ENCODE data around the gene DOCK3. TPM values are rescaled to one million over a fixed set of nuclear protein-coding genes. Genes with fewer than 3 reads are reported as not detected.
"Not testable (repeated sequence)": the region's sequence is repeated elsewhere in the genome, so short reads cannot be mapped to it uniquely, and the experiment has no call there.

Gene DOCK3
- total RNA-seq, 5 donors from 2014 or later (not counting 1 experiment from before 2014, with no cell fraction given), result 2.0 to 3.2 (median 2.6) TPM

- peaks cover 10% of the 10 kb centered on the region for H3K36me3 Mint-ChIP-seq
- H3K27me3 ChIP-seq (replicated peaks in 1 of 2; ENCODE audit: control insufficient read depth in 2 of 2, extremely low read depth in 1 of 2, insufficient read depth in 2 of 2, low read length in 1 of 2); H3K36me3 ChIP-seq (ENCODE audit: control insufficient read depth in 2 of 2, extremely low read depth in 1 of 2, insufficient read depth in 1 of 2, low read length in 1 of 2); DNase-seq; H3K9me3 ChIP-seq; POLR2A ChIA-PET; H3K27me3 Mint-ChIP-seq; H3K4me1 ChIP-seq (ENCODE audit: control insufficient read depth in 1 of 2, extremely low read depth in 1 of 2, insufficient read depth in 2 of 2, low read length in 2 of 2); H3K27ac Mint-ChIP-seq; ATAC-seq (replicated peaks in 1 of 4); H3K4me1 Mint-ChIP-seq; H3K27ac ChIP-seq (ENCODE audit: low read length); H3K4me3 Mint-ChIP-seq; H3K4me3 ChIP-seq (ENCODE audit: control insufficient read depth in 1 of 2, extremely low read depth in 1 of 2, low read length in 1 of 2): not testable (repeated sequence)
- peaks cover 4 to 13% (median 9%) of the 10 kb centered on the region in 3 donors for H3K9me3 Mint-ChIP-seq
- WGBS (ENCODE audit: insufficient coverage), result 85% methylated on average over 2 of the region's 6 CpGs
- CTCF ChIA-PET, result interaction anchor here in 1 of 2 donors (0.6 kb wide), 1 partner anchor 13 kb away, joined by 10 read pairs; no protein-coding TSS in a partner anchor
Observed at GRCh38 chr3:51092141-51092540, 417.4 kb downstream of the DOCK3 start.

GRCh38 chr3:51094838-51095237 is 420.1 kb downstream of the DOCK3 start:
- H3K4me3 ChIP-seq (ENCODE audit: control insufficient read depth in 1 of 2, extremely low read depth in 1 of 2, low read length in 1 of 2); POLR2A ChIA-PET; DNase-seq; H3K27ac Mint-ChIP-seq; H3K9me3 ChIP-seq; H3K4me1 ChIP-seq (ENCODE audit: control insufficient read depth in 1 of 2, extremely low read depth in 1 of 2, insufficient read depth in 2 of 2, low read length in 2 of 2); H3K27ac ChIP-seq (ENCODE audit: low read length); ATAC-seq (replicated peaks in 1 of 4); H3K4me3 Mint-ChIP-seq; H3K36me3 ChIP-seq (ENCODE audit: control insufficient read depth in 2 of 2, extremely low read depth in 1 of 2, insufficient read depth in 1 of 2, low read length in 1 of 2); H3K27me3 Mint-ChIP-seq; CTCF ChIA-PET: not testable (repeated sequence)
- WGBS (ENCODE audit: insufficient coverage), result 63% methylated on average over 1 of the region's 1 CpG
- peaks cover 0 to 10% of the 10 kb centered on the region in 2 experiments for H3K27me3 ChIP-seq (replicated peaks in 1 of 2; ENCODE audit: control insufficient read depth in 2 of 2, extremely low read depth in 1 of 2, insufficient read depth in 2 of 2, low read length in 1 of 2)
- peaks cover 10 to 12% (median 10%) of the 10 kb centered on the region in 3 donors for H3K4me1 Mint-ChIP-seq
- H3K36me3 Mint-ChIP-seq, result peaks cover 10% of the 10 kb centered on the region
- H3K9me3 Mint-ChIP-seq, result peaks cover 3 to 13% (median 7%) of the 10 kb centered on the region in 3 donors

GRCh38 chr3:51099794-51100535 is 425.2 kb downstream of the DOCK3 start:
- no peaks in the 10 kb centered on the region for H3K9me3 ChIP-seq
- WGBS (ENCODE audit: insufficient coverage), result no CpG with 5 or more reads among the region's 3 CpGs
- Mint-ChIP-seq H3K4me1 (peaks cover 14 to 19% (median 14%) of the 10 kb centered on the region in 3 donors), H3K27me3 (peaks cover 0 to 5% of the 10 kb centered on the region in 2 donors), H3K36me3 (peaks cover 6% of the 10 kb centered on the region), H3K4me3 (no peak overlapping the region), H3K27ac (no peak overlapping the region), H3K9me3 (peaks cover 3 to 9% (median 7%) of the 10 kb centered on the region in 3 donors)
- DNase-seq (peak in 2 of 35 experiments; percentile 14 to 28), ATAC-seq (replicated peaks in 1 of 4) (no peak)
- CTCF ChIA-PET, result interaction anchor here (0.6 to 1.2 kb wide), 3 partner anchors 9 to 129 kb away, joined by 3 to 4 read pairs (median 3); no protein-coding TSS in a partner anchor
- POLR2A ChIA-PET, result interaction anchor here in 1 of 2 donors (0.6 kb wide), 1 partner anchor 53 kb away, joined by 3 read pairs; no protein-coding TSS in a partner anchor
- no peaks in the 10 kb centered on the region for H3K36me3 ChIP-seq (ENCODE audit: control insufficient read depth in 2 of 2, extremely low read depth in 1 of 2, insufficient read depth in 1 of 2, low read length in 1 of 2)
- no peak overlapping the region for H3K27ac ChIP-seq (ENCODE audit: low read length)
- no peak overlapping the region for H3K4me3 ChIP-seq (ENCODE audit: control insufficient read depth in 1 of 2, extremely low read depth in 1 of 2, low read length in 1 of 2)
- H3K4me1 ChIP-seq (ENCODE audit: control insufficient read depth in 1 of 2, extremely low read depth in 1 of 2, insufficient read depth in 2 of 2, low read length in 2 of 2), result no peaks in the 10 kb centered on the region
- H3K27me3 ChIP-seq (replicated peaks in 1 of 2; ENCODE audit: control insufficient read depth in 2 of 2, extremely low read depth in 1 of 2, insufficient read depth in 2 of 2, low read length in 1 of 2), result peaks cover 0 to 5% of the 10 kb centered on the region in 2 experiments

- Mint-ChIP-seq H3K4me3 (no peak overlapping the region), H3K4me1 (peaks cover 14 to 19% (median 14%) of the 10 kb centered on the region in 3 donors), H3K9me3 (peaks cover 3 to 7% (median 7%) of the 10 kb centered on the region in 3 donors), H3K27me3 (peaks cover under 1 to 6% of the 10 kb centered on the region in 2 donors), H3K36me3 (peaks cover 6% of the 10 kb centered on the region), H3K27ac (no peak overlapping the region)
- Histone ChIP-seq H3K4me3 (ENCODE audit: control insufficient read depth in 1 of 2, extremely low read depth in 1 of 2, low read length in 1 of 2) (no peak overlapping the region), H3K9me3 (no peaks in the 10 kb centered on the region), H3K36me3 (ENCODE audit: control insufficient read depth in 2 of 2, extremely low read depth in 1 of 2, insufficient read depth in 1 of 2, low read length in 1 of 2) (no peaks in the 10 kb centered on the region), H3K27me3 (replicated peaks in 1 of 2; ENCODE audit: control insufficient read depth in 2 of 2, extremely low read depth in 1 of 2, insufficient read depth in 2 of 2, low read length in 1 of 2) (peaks cover 0 to 5% of the 10 kb centered on the region in 2 experiments), H3K27ac (ENCODE audit: low read length) (no peak overlapping the region), H3K4me1 (ENCODE audit: control insufficient read depth in 1 of 2, extremely low read depth in 1 of 2, insufficient read depth in 2 of 2, low read length in 2 of 2) (no peaks in the 10 kb centered on the region)
- ATAC-seq (replicated peaks in 1 of 4) (no peak), DNase-seq (no peak)
- ChIA-PET POLR2A (interaction anchor here in 1 of 2 donors (0.6 kb wide), 1 partner anchor 53 kb away, joined by 3 read pairs; no protein-coding TSS in a partner anchor), CTCF (interaction anchor here (0.6 to 1.2 kb wide), 3 partner anchors 9 to 129 kb away, joined by 3 to 4 read pairs (median 3); no protein-coding TSS in a partner anchor)
- WGBS (ENCODE audit: insufficient coverage), result no CpG with 5 or more reads among the region's 1 CpG
Observed at GRCh38 chr3:51100536-51100851, 425.8 kb downstream of the DOCK3 start.

GRCh38 chr3:51102396-51102795 is 427.7 kb downstream of the DOCK3 start:
- H3K36me3 ChIP-seq (ENCODE audit: control insufficient read depth in 2 of 2, extremely low read depth in 1 of 2, insufficient read depth in 1 of 2, low read length in 1 of 2), result no peaks in the 10 kb centered on the region
- Mint-ChIP-seq H3K27me3 (peaks cover 2 to 8% of the 10 kb centered on the region in 2 donors), H3K9me3 (peaks cover 3 to 7% (median 7%) of the 10 kb centered on the region in 3 donors), H3K4me3 (no peak overlapping the region), H3K4me1 (peaks cover 14 to 19% (median 14%) of the 10 kb centered on the region in 3 donors), H3K36me3 (peaks cover 11% of the 10 kb centered on the region), H3K27ac (no peak overlapping the region)
- CTCF ChIA-PET, result no interaction called here
- POLR2A ChIA-PET, result no interaction called here
- H3K27ac ChIP-seq (ENCODE audit: low read length), result no peak overlapping the region
- H3K4me1 ChIP-seq (ENCODE audit: control insufficient read depth in 1 of 2, extremely low read depth in 1 of 2, insufficient read depth in 2 of 2, low read length in 2 of 2), result no peaks in the 10 kb centered on the region
- H3K27me3 ChIP-seq (replicated peaks in 1 of 2; ENCODE audit: control insufficient read depth in 2 of 2, extremely low read depth in 1 of 2, insufficient read depth in 2 of 2, low read length in 1 of 2), result peaks cover 0 to 12% of the 10 kb centered on the region in 2 experiments
- DNase-seq (no peak), ATAC-seq (replicated peaks in 1 of 4) (no peak)
- no peak overlapping the region for H3K4me3 ChIP-seq (ENCODE audit: control insufficient read depth in 1 of 2, extremely low read depth in 1 of 2, low read length in 1 of 2)
- 100% methylated on average over 1 of the region's 1 CpG for WGBS (ENCODE audit: insufficient coverage)
- H3K9me3 ChIP-seq, result no peaks in the 10 kb centered on the region

DNA sequence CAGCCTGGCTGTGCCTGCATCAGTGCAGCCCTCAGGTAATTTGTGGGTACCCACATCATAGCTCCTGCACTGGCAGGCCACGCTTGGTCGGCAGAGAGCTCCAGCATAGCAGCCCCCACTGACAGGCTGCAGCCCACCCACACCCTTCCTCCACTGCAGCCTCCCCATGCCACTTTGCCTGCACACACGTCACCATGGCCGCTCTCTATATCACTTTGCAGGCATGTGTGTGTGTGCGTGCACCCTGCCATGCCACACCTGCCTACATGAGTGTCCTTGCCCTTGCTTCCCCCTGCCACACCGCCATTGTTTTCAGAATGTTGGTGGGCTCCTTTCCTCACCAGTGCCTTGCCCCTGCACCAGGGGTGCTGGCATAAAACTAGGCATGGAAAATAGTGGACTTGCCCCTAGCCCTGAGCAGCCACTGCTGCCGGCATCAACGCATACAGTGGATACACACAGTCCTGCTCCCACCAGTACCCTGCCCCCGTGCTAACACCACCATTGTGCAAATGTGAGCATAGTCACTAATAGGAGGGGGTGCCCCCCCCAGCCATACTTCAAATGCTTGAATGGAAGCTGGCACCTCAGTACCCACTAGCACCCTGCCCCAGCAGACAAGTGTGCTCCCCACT is 431.6 kb downstream of the DOCK3 start:
- Mint-ChIP-seq H3K4me1 (no peaks in the 10 kb centered on the region), H3K9me3 (peaks cover 18 to 26% (median 24%) of the 10 kb centered on the region in 3 donors), H3K27me3 (peaks cover 5 to 8% of the 10 kb centered on the region in 2 donors), H3K27ac (no peak overlapping the region), H3K4me3 (no peak overlapping the region), H3K36me3 (peaks cover 20% of the 10 kb centered on the region)
- CTCF ChIA-PET, result no interaction called here
- peaks cover 0 to 10% of the 10 kb centered on the region in 2 experiments for H3K27me3 ChIP-seq (replicated peaks in 1 of 2; ENCODE audit: control insufficient read depth in 2 of 2, extremely low read depth in 1 of 2, insufficient read depth in 2 of 2, low read length in 1 of 2)
- no peak overlapping the region for H3K4me3 ChIP-seq (ENCODE audit: control insufficient read depth in 1 of 2, extremely low read depth in 1 of 2, low read length in 1 of 2)
- WGBS (ENCODE audit: insufficient coverage), result 95% methylated on average over 7 of the region's 9 CpGs
- no peaks in the 10 kb centered on the region for H3K9me3 ChIP-seq
- POLR2A ChIA-PET, result no interaction called here
- DNase-seq, result no peak
- H3K36me3 ChIP-seq (ENCODE audit: control insufficient read depth in 2 of 2, extremely low read depth in 1 of 2, insufficient read depth in 1 of 2, low read length in 1 of 2), result no peaks in the 10 kb centered on the region
- no peaks in the 10 kb centered on the region for H3K4me1 ChIP-seq (ENCODE audit: control insufficient read depth in 1 of 2, extremely low read depth in 1 of 2, insufficient read depth in 2 of 2, low read length in 2 of 2)
- H3K27ac ChIP-seq (ENCODE audit: low read length), result no peak overlapping the region
- no peak for ATAC-seq (replicated peaks in 1 of 4)
